SHP77 (cell line): ENCODE results near the gene OR2B2.
"Not testable (repeated sequence)": the region's sequence is repeated elsewhere in the genome, so short reads cannot be mapped to it uniquely, and the experiment has no call there.

ENCODE experiments used
- DNase-seq, 2 experiments: peaks; one replicate each; lab custom pipeline; 2025; lab: John Stamatoyannopoulos, UW

Gene OR2B2

DNA sequence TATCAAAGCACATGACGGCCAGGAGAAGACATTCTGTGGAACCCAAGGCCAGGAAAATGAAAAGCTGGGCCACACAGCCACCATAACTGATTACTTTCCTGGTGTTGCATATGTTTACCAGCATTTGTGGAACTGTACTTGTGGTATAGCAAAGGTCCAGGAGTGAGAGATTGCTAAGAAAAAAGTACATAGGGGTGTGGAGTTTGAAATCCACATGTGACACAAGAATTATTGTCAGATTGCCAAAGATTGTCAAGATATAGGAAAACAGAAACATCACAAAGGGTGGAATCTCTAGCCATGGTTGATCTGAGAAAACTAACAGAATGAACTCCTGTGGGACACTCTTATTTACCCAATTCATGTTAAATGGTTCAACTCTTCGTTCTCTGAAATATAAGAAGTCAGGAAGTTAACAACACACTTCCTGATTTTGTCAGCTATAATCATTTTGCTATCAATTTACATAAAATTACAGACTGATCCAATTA, at the start of gene OR2B2:
OR2B2 (minus strand) TSS at position 441 of the 491 bp plus-strand sequence; CDS start at position 364, 77 bp downstream.
- no peak for DNase-seq

DNA sequence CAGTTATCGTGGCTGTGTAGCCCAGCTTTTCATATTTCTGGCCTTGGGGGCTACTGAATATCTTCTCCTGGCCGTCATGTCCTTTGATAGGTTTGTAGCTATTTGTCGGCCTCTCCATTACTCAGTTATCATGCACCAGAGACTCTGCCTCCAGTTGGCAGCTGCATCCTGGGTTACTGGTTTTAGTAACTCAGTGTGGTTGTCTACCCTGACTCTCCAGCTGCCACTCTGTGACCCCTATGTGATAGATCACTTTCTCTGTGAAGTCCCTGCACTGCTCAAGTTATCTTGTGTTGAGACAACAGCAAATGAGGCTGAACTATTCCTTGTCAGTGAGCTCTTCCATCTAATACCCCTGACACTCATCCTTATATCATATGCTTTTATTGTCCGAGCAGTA, 45.3 kb upstream of the OR2B2 start:
- no peak for DNase-seq

DNA sequence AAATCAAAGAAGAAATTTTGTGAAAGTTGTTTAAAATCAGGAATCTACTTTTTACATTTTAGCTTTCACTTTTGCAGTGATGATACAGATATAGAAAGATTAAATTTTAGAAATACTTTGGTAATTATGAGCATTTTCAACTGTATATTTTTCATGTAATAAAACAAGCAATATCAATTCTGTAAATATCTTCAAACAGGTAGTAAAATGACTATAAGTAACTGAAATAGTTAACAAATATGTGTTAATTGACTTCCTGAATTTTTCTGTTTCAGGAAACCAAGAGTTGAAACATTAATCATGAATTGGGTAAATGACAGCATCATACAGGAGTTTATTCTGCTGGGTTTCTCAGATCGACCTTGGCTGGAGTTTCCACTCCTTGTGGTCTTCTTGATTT, 44.7 kb upstream of the OR2B2 start, which contains the start of gene OR2B6:
OR2B6 (plus strand) TSS at position 301 of the 400 bp plus-strand sequence; CDS start at position 301, 0 bp downstream.
- DNase-seq, result no peak

DNA sequence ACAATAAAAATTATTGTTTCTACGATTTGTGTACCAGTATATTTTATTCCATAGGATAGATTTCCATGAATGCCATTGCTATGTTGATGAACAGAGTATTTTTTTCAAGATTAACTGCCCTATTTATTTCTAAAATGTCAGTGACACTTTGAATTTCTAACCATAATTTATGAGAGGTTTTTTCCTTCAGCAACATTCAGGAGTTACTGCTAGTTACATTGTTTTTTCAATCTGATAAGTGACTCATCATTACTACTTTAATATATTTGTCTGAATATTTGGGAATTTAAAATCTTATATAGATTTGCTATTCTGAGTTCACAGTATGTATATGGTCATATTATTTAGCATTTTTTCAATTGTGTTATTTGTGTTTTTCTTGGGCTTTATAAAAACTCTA, 38.8 kb upstream of the OR2B2 start:
- no peak for DNase-seq

DNA sequence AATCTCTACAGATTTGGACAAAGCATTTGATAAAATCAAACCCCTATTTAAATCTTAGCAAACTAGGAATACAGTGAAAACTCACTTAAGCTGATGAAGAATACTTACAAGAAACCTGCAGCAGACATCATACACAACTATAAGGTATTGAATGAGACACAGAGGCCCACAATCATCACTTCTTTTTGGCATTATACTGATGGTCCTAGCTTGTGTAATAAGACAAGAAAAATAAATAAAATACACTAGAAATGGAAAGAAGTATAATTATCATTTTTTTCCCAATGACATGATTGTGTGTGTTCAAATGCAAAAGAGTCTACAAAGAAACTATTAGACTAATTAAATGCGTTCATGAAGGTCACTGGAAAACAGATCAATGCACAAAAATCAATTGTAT, 36.0 kb upstream of the OR2B2 start:
- DNase-seq, result no peak

DNA sequence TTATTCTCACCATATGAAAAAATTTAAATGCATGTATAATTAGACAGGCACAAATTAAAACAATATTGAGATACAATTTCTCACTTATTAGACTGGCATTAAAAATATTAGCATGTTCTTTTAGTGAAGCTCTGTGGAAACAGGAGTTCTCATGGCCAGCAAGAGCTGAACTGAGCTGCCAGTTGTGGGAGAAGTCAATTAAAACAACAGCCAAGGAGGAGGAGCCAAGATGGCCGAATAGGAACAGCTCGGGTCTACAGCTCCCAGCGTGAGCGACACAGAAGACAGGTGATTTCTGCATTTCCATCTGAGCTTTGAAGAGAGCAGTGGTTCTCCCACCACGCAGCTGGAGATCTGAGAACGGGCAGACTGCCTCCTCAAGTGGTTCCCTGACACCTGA, 30.9 kb upstream of the OR2B2 start:
- not testable (repeated sequence) for DNase-seq

DNA sequence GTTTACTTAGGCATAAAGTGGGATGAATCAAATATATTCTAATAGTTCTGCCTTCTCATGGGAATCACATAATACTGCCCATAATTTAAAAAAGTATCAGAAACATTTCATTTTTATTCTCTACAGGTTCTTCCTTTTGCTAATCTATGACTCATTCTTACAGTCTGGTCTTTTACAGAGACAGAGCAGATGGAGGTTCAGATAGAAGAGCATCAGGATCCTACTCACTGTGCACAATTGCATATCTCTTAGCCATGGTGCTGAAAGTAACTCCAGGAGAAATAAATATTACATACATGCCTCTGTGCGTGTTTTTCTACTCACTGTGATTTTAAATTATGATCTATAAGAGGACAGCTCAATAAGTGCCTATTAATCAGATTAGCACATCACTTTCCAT, 28.6 kb upstream of the OR2B2 start:
- DNase-seq, result no peak

DNA sequence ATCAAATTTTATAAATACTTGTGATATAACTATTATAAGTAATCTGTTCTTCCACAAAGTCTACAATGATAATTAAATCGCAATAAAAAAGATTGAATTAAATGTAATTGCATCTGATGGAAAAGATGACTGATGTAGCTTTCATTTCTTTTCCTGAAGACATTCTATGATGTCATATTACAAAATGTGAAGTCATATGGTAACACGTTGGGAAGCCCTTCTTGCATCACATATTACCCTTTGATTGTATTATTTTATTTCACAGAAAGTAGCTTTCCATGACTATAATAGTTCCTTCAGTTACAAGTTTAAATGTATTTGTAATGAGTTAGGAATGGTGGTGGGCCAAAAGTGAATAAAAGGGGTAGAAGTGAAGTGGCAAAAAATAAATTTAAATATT, 19.0 kb upstream of the OR2B2 start:
- DNase-seq, result no peak

DNA sequence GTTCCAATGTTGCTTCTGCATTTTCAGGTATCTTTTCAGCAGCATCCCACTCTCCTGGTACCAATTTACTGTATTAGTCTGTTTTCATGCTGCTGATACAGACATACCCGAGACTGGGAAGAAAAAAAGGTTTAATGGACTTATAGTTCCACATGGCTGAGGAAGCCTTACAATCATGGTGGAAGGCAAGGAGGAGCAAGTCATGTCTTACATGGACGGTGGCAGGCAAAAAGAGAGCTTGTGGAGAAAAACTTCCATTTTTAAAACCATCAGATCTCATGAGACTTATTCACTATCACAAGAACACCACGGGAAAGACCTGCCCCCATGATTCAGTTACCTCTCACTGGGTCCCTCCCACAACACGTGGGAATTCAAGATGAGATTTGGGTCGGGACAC, 17.7 kb upstream of the OR2B2 start:
- DNase-seq, result not testable (repeated sequence)

DNA sequence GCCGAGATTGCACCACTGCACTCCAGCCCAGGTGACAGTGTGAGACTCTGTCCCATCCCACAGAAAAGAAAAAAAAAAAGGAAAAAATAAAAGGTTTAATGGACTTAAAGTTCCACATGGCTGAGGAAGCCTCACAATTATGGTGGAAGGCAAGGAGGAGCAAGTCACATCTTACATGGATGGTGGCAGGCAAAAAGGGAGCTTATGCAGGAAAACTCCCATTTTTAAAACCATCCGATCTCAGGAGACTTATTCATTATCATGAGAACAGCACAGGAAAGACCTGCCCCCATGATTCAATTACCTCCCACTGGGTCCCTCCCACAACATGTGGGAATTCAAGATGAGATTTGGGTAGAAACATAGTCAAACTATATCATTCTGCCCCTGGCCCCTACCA, 15.8 kb upstream of the OR2B2 start:
- DNase-seq, result not testable (repeated sequence)

DNA sequence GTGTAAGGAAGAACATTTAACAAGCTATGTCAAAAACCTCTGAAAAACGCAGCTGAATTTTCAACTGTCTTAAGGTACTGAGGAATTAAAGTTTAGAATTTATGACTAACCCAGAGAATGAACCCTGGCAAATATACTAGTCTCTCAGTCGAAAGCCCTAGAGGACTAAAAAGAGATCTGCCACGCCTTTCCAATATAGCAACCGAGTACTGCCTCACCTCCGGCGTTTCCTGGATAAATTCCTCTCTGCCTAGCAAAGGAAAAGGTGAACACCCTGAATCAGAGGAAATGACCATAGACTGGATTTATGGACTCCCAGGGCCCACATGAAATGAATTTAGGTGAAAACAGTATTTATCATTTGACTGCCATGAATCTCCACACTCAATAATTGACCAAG, 12.0 kb upstream of the OR2B2 start:
- DNase-seq, result no peak

DNA sequence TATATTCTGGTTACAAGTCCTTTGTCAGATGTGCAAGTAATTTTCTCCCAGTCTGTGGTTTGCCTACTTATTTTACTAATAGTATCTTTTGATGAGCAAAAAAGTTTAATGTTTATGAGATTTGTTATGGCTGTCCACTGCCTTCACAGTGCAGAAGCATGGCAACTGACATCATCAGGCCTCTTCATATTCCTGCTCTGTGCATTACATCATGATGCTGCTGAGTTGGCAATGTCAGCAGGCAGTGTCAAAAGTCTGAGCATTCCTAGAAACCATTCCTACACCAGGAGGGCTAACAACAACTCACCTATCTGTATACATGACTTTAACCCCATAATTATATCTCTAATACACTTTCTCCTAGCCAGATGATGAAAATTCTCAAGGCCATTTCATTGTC, 10.8 kb upstream of the OR2B2 start:
- no peak for DNase-seq

DNA sequence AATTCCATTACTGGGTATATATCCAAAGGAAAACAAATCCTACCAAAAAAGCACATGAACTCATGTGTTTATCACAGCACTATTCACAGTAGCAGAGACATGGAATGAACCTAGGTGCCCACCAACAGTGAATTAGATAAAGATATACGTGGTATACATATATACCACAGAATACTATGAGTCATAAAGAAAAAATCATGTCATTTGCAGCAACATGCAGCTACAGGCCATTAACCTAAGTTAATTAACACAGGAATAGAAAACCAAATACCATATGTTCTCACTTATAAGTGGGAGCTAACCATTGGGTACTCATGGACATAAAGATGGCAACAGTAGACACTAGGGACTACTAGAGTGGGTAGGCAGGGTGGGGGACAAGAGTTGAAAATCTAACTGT, 4.2 kb downstream of the OR2B2 start:
- no peak for DNase-seq

DNA sequence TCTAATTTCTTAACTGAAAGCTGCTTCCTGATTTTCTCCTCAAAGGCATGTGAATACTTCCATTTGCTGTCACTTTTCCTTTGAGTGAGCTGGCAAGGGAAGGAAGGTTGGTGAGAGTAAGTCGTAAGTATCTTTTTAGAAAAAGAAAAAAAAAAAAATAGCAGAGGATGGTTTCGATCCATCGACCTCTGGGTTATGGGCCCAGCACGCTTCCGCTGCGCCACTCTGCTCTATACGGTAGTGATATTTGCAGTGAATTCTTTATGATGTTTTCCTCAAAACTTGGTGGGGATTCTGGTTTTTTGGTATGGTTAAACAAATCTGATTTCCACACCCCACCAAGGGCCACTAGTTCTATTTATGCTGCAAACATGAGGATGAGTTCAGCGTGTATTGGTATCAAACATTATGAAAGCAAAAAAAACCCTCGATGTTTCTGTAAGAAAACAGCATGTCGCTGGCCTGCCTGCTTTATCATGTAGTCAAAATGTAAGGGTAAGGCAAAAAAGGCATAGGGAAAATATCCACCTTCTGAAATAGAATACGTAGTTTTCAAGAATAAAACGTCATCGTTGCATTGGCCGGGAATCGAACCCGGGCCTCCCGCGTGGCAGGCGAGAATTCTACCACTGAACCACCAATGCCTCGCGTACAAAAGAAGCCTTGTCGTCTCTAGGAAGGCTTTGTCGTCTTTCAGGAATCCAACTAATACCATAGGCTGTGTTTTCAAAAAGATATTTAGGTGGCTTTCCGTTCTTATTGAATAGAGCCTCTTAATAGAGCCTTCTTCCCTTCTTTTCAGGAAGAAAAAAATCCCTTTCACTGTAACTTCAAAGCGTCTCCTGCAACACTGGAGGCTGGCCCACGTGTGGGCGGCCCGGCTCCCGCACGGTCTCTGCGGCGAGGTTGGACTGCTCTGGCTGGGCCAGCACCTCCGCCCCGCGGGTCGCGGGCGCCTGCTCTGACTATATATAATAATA, 9.6 kb downstream of the OR2B2 start:
- DNase-seq, result peak; percentile 72 to 84

DNA sequence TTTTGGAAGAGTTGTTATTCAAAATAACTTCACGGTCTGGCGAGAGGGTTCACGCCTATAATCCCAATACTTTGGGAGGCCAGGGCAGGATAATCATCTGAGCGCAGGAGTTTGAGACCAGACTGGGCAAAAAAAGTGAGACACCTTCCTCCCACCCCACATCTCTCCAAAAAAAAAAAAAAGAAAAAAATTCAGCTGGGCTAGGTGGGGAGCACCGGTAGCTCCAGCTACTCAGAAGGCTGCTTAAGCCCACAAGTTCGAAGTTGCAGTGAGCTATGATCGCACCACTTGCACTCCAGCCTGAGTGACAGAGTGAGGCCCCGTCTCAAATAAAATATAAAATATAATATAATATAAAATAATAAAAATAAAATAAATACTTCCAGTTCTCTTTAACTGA, 10.4 kb downstream of the OR2B2 start:
- DNase-seq, result no peak

DNA sequence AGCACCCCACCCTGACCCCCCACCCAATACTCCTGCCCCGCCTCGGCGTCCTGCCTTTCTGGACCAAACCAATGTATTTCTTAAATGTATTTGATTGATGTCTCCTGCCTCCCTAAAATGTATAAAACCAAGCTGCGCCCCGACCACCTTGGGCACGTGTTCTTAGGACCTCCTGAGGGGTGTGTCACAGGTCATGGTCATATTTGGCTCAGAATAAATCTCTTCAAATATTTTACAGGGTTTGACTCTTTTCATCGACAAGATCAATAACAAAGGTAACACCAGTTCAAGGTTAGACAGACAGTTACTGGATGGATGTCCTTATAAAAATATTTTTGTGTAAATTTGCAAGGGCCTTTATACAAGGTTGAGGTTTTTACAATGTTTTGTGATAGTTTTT, 12.0 kb downstream of the OR2B2 start:
- DNase-seq, result not testable (repeated sequence)

DNA sequence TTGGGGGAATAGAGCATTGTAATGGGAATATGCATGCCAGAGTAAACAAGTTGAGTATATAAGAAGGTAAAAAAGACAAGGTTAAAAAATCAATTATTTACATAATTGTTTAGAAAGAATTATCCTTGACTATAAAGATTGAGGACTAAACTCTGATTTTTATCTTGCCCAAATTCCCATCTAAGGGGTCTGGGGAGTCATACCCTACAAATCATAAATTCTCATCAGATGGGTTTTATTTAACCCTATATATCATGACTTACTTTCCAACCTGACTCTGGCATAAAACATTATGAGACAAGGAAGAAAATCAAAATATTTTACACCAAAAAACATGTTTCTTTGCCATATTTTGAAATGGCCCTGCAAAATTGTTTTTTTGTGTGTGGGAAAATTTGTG, 12.7 kb downstream of the OR2B2 start:
- no peak for DNase-seq

DNA sequence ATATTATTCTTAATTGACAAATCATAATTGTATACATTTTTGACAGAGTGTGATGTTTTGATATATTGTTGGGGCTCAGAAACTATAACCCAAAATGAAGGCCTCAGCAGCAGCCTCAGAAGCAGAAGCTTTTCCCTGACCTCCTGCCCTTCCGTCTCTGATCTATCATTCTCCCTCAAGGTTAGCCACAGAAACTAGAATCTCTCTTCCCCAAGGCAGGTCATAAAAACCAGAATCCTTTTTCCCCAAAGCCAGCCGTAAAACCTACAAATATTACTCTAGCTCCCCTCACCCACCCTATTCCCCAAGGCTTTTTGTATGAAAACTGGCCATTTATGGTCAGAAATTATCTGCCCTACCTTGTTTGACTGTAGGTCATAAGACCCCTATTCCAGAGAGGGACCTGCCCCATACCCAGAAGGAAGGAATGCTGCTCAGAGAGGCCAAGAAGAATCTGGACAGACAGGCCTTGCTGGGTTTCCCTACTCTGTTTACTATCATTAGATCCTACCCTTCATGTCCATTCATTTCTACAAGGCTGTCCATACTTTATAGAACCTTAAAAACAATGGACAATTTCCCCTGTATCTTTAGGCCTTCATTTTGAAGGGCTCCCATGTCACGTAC, 14.5 kb downstream of the OR2B2 start:
- DNase-seq, result no peak

DNA sequence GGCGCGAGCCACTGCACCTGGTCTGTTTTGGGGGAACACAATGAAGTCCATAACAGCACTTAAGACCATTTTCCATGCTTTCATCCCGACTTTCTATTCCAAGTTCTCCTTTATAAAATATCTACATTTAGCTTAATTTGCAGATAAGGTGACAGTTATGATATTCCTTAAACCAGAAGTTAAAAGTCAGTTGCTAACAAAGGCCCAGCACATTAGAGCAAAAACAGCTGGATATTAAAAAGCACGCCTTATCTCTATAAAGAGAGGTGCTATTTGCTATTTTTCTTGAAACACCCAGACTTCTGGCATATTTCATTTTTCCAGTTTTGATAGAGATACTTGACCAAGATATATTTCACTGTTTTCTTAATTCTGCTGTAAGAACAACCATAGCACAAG, 15.8 kb downstream of the OR2B2 start:
- DNase-seq, result no peak

DNA sequence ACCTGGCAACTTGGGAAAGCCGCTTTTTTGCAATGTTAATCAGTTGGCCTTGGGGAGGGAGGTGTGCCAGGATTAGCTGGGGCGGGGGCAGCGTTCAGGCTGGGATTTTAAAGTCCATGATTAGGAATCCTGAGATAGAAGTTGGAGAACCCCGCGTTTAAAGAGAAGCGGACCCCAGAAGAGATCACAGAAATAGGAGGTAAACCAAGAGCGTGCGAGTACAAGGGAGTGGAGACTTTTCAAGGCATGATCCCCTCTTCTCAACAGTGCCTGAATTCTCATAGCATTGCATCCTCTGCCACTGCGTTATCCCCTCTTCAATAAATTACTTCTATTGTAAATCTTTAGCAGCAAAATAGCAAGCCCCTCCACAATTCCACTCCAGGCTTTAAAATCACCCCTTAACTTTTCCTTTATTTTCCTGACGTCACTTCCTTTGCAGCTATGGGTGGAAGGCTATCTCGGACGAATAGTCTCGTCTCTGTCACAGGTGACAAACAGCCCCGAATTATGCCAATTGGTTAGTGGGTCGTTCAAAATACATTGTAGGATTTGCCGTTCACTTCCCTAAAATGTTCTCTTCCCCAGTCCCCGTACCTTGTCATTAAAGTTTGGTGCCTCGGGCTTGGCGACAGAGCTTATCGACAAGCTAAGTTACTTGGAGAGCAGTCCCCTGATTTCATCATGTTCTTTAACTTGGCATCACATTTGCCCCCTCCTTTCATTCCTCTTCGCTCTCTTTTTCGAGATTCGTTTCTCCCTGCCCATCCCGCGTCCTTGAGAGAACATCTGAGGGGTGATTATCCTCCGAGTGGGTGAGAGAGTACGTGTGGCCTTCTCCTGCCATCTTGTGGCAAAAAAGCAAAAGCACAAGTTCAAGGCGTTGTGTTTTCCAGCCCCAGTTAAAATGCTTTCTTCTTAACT, 17.1 kb downstream of the OR2B2 start:
- peak; percentile 74 to 81 for DNase-seq

DNA sequence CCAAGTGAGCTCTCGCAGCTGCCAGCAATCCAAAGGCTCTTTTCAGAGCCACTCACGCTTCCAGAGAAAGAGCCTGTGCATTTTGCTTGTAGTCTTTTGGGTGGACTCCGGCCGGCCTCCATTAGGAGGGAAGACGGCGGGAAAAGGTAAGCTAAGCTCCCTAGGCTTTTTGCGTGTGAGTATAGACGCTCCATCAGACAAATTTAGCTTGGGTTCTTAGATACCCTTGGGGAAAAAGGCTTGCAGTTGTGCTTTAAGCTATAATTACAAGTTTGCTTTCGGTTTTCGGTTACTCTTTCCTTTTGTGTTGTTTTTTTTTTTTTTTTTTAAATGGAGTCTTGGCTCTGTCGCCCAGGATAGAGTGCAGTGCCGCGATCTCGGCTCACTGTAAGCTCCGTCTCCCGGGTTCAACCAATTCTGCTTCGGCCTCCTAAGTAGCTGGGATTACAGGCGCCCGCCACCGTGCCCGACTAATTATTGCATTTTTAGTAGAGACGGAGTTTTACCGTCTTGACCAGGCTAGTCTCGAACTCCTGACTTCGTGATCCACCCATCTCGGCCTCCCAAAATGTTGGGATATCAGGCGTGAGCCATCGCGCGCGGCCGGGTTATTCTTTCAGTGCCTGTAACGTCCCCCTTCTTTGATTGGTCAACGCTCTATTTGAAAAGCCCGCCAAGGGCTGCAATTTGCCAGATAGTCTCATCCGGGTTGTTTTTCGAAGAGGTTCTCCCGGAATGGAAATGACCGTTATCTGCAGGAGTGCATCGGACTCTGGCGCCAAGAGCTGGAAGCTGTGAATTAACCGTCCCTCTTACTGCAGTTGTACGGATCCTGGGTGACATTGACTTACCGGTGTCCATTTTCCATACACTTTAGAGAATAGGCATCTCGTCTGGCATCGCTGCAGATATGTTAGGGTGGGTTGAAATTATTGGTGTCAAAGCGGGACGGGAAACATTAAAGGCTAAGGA, 18.1 kb downstream of the OR2B2 start:
- peak; percentile 90 to 92 for DNase-seq
